SJCRH30 (cell line): ENCODE measurements around the gene PLIN4. TPM values are rescaled to one million over a fixed set of nuclear protein-coding genes. Genes with fewer than 3 reads are reported as not detected.
A peak's percentile ranks its signal among the peaks of the same experiment; 100 is the strongest.

Experiments used
- DNase-seq, 2 experiments: peaks; one replicate each; pipeline ENCODE4 v3.0.0-alpha.2; 2015 to 2020
- H3K27ac ChIP-seq: fragments of 250-450 bp; sonication (Bioruptor Pico); 2 replicates; pipeline ENCODE4 v1.5.1; 2020; ENCODE audit warnings: mild to moderate bottlenecking, moderate library complexity
- H3K27me3 ChIP-seq: fragments of 250-450 bp; sonication (Bioruptor Pico); 2 replicates; pipeline ENCODE4 v1.5.1; 2020; ENCODE audit warnings: mild to moderate bottlenecking, moderate library complexity
- H3K36me3 ChIP-seq: fragments of 250-450 bp; sonication (Bioruptor Pico); 2 replicates; pipeline ENCODE4 v1.5.1; 2020; ENCODE audit warnings: mild to moderate bottlenecking, moderate library complexity
- H3K4me1 ChIP-seq: fragments of 250-450 bp; sonication (Bioruptor Pico); 2 replicates; pipeline ENCODE4 v1.5.1; 2020; ENCODE audit warnings: mild to moderate bottlenecking, moderate library complexity
- H3K4me3 ChIP-seq: fragments of 250-450 bp; sonication (Bioruptor Pico); 2 replicates; pipeline ENCODE4 v1.5.1; 2020; ENCODE audit warnings: mild to moderate bottlenecking, moderate library complexity
- H3K9me3 ChIP-seq: fragments of 250-450 bp; sonication (Bioruptor Pico); replicated peaks from 2 replicates; pipeline ENCODE4 v1.5.1; 2020; ENCODE audit warnings: mild to moderate bottlenecking, moderate library complexity
- total RNA-seq: library from RNA; depleted of rRNA; stranded (reverse); fragments of >200 nt; shearing (Covaris generic); gene quantifications from 2 replicates; pipeline ENCODE4 v1.2.3, GENCODE V29; 2014

PLIN4 gene
- total RNA-seq, 1 experiment from 2014 or later: 0.16 TPM

GRCh38 chr19:4510435-4511255, 7.6 kb downstream of the PLIN4 start:
- Histone ChIP-seq H3K36me3 (no peaks in the 10 kb centered on the region), H3K4me1 (no peaks in the 10 kb centered on the region), H3K27me3 (no peaks in the 10 kb centered on the region), H3K27ac (no peak overlapping the region), H3K9me3 (no peaks in the 10 kb centered on the region), H3K4me3 (no peak overlapping the region)
- no peak for DNase-seq

- Histone ChIP-seq H3K4me1 (peaks cover 6% of the 10 kb centered on the region; the same call in 1 of the 2 replicates), H3K27ac (no peak overlapping the region), H3K27me3 (no peaks in the 10 kb centered on the region), H3K9me3 (no peaks in the 10 kb centered on the region), H3K36me3 (no peaks in the 10 kb centered on the region), H3K4me3 (no peak overlapping the region)
- DNase-seq: no peak
Measured at GRCh38 chr19:4508698-4509097, 9.6 kb downstream of the PLIN4 start.

- Histone ChIP-seq H3K4me1 (peaks cover 12% of the 10 kb centered on the region), H3K36me3 (no peaks in the 10 kb centered on the region), H3K27ac (no peak overlapping the region), H3K27me3 (no peaks in the 10 kb centered on the region), H3K9me3 (no peaks in the 10 kb centered on the region), H3K4me3 (no peak overlapping the region)
- DNase-seq: no peak
Measured at GRCh38 chr19:4507804-4508203, 10.5 kb downstream of the PLIN4 start.

- no peaks in the 10 kb centered on the region for H3K27me3 ChIP-seq
- peaks cover 18% of the 10 kb centered on the region for H3K4me1 ChIP-seq
- no peak overlapping the region for H3K4me3 ChIP-seq
- H3K27ac ChIP-seq: no peak overlapping the region
- H3K9me3 ChIP-seq: no peaks in the 10 kb centered on the region
- H3K36me3 ChIP-seq: no peaks in the 10 kb centered on the region
- DNase-seq: no peak
Measured at GRCh38 chr19:4507150-4507452, 11.2 kb downstream of the PLIN4 start.

GRCh38 chr19:4506449-4507149, 11.7 kb downstream of the PLIN4 start:
- Histone ChIP-seq H3K27me3 (no peaks in the 10 kb centered on the region), H3K9me3 (no peaks in the 10 kb centered on the region), H3K36me3 (no peaks in the 10 kb centered on the region), H3K4me3 (no peak overlapping the region), H3K4me1 (peaks cover 18% of the 10 kb centered on the region), H3K27ac (no peak overlapping the region)
- no peak for DNase-seq

GRCh38 chr19:4505570-4506448, 12.5 kb downstream of the PLIN4 start:
- H3K4me1 ChIP-seq: peaks cover 18% of the 10 kb centered on the region
- H3K27ac ChIP-seq: no peak overlapping the region
- no peak for DNase-seq
- H3K9me3 ChIP-seq: no peaks in the 10 kb centered on the region
- no peak overlapping the region for H3K4me3 ChIP-seq
- H3K27me3 ChIP-seq: no peaks in the 10 kb centered on the region
- no peaks in the 10 kb centered on the region for H3K36me3 ChIP-seq

- no peaks in the 10 kb centered on the region for H3K36me3 ChIP-seq
- no peak overlapping the region for H3K27ac ChIP-seq
- no peaks in the 10 kb centered on the region for H3K9me3 ChIP-seq
- no peak overlapping the region for H3K4me3 ChIP-seq
- no peaks in the 10 kb centered on the region for H3K27me3 ChIP-seq
- DNase-seq: no peak
- peaks cover 18% of the 10 kb centered on the region for H3K4me1 ChIP-seq
Measured at GRCh38 chr19:4504891-4505569, 13.3 kb downstream of the PLIN4 start.

GRCh38 chr19:4504297-4504701, 14.0 kb downstream of the PLIN4 start:
- peaks cover 18% of the 10 kb centered on the region for H3K4me1 ChIP-seq
- DNase-seq: no peak
- H3K36me3 ChIP-seq: no peaks in the 10 kb centered on the region
- no peak overlapping the region for H3K4me3 ChIP-seq
- no peaks in the 10 kb centered on the region for H3K27me3 ChIP-seq
- H3K9me3 ChIP-seq: no peaks in the 10 kb centered on the region
- no peak overlapping the region for H3K27ac ChIP-seq

- peaks cover 18% of the 10 kb centered on the region for H3K4me1 ChIP-seq
- H3K36me3 ChIP-seq: no peaks in the 10 kb centered on the region
- no peaks in the 10 kb centered on the region for H3K27me3 ChIP-seq
- H3K9me3 ChIP-seq: no peaks in the 10 kb centered on the region
- no peak overlapping the region; the same call in 1 of the 2 replicates for H3K27ac ChIP-seq
- no peak for DNase-seq
- no peak overlapping the region for H3K4me3 ChIP-seq
Measured at GRCh38 chr19:4503825-4504170, 14.5 kb downstream of the PLIN4 start.

- peak; percentile 84 for DNase-seq
- H3K9me3 ChIP-seq: no peaks in the 10 kb centered on the region
- H3K27me3 ChIP-seq: no peaks in the 10 kb centered on the region
- H3K36me3 ChIP-seq: no peaks in the 10 kb centered on the region
- H3K4me3 ChIP-seq: no peak overlapping the region
- peak overlapping the region; percentile 63 for H3K27ac ChIP-seq
- H3K4me1 ChIP-seq: peaks cover 18% of the 10 kb centered on the region
Measured at GRCh38 chr19:4503132-4503824, 15.0 kb downstream of the PLIN4 start.

- no peak for DNase-seq
- Histone ChIP-seq H3K27ac (peak overlapping the region; percentile 63), H3K36me3 (peaks cover under 1% of the 10 kb centered on the region; the same call in 1 of the 2 replicates), H3K4me1 (peaks cover 18% of the 10 kb centered on the region), H3K27me3 (no peaks in the 10 kb centered on the region), H3K9me3 (no peaks in the 10 kb centered on the region), H3K4me3 (no peak overlapping the region)
Measured at GRCh38 chr19:4502282-4503131, 15.8 kb downstream of the PLIN4 start.

GRCh38 chr19:4501691-4502090, 16.6 kb downstream of the PLIN4 start:
- Histone ChIP-seq H3K36me3 (peaks cover 3% of the 10 kb centered on the region; the same call in 1 of the 2 replicates), H3K4me1 (peaks cover 18% of the 10 kb centered on the region), H3K27me3 (no peaks in the 10 kb centered on the region), H3K27ac (no peak overlapping the region), H3K4me3 (no peak overlapping the region), H3K9me3 (no peaks in the 10 kb centered on the region)
- no peak for DNase-seq

- H3K4me3 ChIP-seq: no peak overlapping the region
- H3K9me3 ChIP-seq: no peaks in the 10 kb centered on the region
- DNase-seq: no peak
- peaks cover 3% of the 10 kb centered on the region; the same call in 1 of the 2 replicates for H3K36me3 ChIP-seq
- no peaks in the 10 kb centered on the region for H3K27me3 ChIP-seq
- no peak overlapping the region for H3K27ac ChIP-seq
- peaks cover 18% of the 10 kb centered on the region for H3K4me1 ChIP-seq
Measured at GRCh38 chr19:4500841-4501591, 17.3 kb downstream of the PLIN4 start.
